ENCODE data around the gene TPM2.

DNA sequence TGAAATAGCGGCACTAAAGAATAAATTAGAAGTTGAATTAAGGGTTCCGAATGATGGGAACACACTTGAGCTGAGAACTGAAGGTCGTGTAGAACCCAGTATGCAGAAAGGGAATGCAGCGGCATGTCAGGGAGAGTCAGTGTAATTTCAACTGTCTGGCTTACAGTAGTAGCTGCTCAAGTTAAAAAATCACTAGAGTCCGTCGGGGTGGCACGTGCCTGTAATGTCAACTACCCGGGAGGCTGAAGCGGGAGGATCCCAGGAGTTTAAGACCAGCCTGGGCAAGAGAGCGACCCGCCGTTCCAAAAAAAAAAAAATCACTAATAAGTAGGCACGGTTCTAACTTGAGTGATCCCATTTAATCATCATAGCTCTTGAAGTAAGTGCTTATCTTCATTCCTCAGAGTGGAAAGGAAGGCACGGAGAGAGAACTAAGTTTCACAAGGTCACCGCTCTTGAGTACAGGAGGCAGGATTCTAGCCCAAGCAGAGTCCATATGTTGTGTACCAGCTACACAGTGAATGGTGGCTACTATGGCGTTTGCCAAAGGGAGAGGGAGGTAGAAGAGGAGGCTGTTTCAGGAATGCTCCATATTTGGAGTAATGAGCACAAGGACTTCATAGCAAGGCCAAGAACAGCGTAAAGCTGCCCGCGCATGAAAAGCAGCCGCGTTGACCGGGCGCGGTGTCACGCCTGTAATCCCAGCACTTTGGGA, 32.7 kb downstream of the TPM2 start:
- no peak for TF ChIP-seq CTCF (IDR thresholded peaks at IDR 0.05 in 2 of 3, conservative IDR thresholded peaks at IDR 0.05 in 1 of 3; ENCODE audit: control insufficient read depth in 2 of 3, extremely low read depth in 1 of 3, insufficient read depth in 1 of 3, low read depth in 3 of 3, low read length in 3 of 3)
- no peak for TF ChIP-seq MYC (IDR thresholded peaks at IDR 0.05; ENCODE audit: insufficient read depth, insufficient read length, insufficient replicate concordance, low read length, severe bottlenecking)
- no peak for TF ChIP-seq EZH2 (IDR thresholded peaks at IDR 0.05; ENCODE audit: borderline replicate concordance, control insufficient read depth, low read depth, low read length)
- no peak for TF ChIP-seq REST (IDR thresholded peaks at IDR 0.05; ENCODE audit: low read depth, low read length)
- TF ChIP-seq, protein P1, sequence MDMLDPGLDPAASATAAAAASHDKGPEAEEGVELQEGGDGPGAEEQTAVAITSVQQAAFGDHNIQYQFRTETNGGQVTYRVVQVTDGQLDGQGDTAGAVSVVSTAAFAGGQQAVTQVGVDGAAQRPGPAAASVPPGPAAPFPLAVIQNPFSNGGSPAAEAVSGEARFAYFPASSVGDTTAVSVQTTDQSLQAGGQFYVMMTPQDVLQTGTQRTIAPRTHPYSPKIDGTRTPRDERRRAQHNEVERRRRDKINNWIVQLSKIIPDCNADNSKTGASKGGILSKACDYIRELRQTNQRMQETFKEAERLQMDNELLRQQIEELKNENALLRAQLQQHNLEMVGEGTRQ (IDR thresholded peaks at IDR 0.05; ENCODE audit: borderline replicate concordance, low read depth, low read length), result no peak
- no peak for TF ChIP-seq ZBTB4 (CRISPR knock-in tag; IDR thresholded peaks at IDR 0.05)
- TF ChIP-seq, protein P2, sequence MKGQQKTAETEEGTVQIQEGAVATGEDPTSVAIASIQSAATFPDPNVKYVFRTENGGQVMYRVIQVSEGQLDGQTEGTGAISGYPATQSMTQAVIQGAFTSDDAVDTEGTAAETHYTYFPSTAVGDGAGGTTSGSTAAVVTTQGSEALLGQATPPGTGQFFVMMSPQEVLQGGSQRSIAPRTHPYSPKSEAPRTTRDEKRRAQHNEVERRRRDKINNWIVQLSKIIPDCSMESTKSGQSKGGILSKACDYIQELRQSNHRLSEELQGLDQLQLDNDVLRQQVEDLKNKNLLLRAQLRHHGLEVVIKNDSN (IDR thresholded peaks at IDR 0.05; ENCODE audit: borderline replicate concordance, extremely low read length, insufficient read depth, low read depth, low read length), result no peak
- TF ChIP-seq POLR2A (IDR thresholded peaks at IDR 0.05; ENCODE audit: low read depth, low read length), result no peak
- peak in 1 of 2 experiments; percentile 35; a peak in 1 of 4 replicates for TF ChIP-seq BHLHE40 (IDR thresholded peaks at IDR 0.05; ENCODE audit: borderline replicate concordance in 1 of 2, low read depth in 2 of 2, low read length in 1 of 2)
- no peak for TF ChIP-seq RAD21 (IDR thresholded peaks at IDR 0.05; ENCODE audit: insufficient read depth, low read depth, low read length)
- no peak for TF ChIP-seq PBX3 (IDR thresholded peaks at IDR 0.05; ENCODE audit: insufficient replicate concordance, low read depth, low read length)
- no peak for TF ChIP-seq YY1 (IDR thresholded peaks at IDR 0.05; ENCODE audit: low read depth, low read length)
- TF ChIP-seq, protein P3, sequence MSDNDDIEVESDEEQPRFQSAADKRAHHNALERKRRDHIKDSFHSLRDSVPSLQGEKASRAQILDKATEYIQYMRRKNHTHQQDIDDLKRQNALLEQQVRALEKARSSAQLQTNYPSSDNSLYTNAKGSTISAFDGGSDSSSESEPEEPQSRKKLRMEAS (IDR thresholded peaks at IDR 0.05; ENCODE audit: low read depth, low read length), result no peak
